IMR-90 (cell line): ENCODE results near the gene KCTD16. TPM values are rescaled to one million over a fixed set of nuclear protein-coding genes. Genes with fewer than 3 reads are reported as not detected.

Experiments
- ATAC-seq: fragments of 200-7000 bp; cut with Tn5 transposase; 2 replicates; pipeline ENCODE4 v1.9.1; 2020; ENCODE audit warnings: low read depth, mild to moderate bottlenecking, moderate library complexity
- BruUV-seq: library from RNA; stranded (reverse); fragments of 400-500 nt; replicated peaks from 2 replicates; lab custom pipeline; 2021; lab: Mats Ljungman, UMichigan
- CTCF ChIA-PET: fragments of 300-600 bp; formaldehyde crosslinking; extraction: SDS; loops from one replicate; lab custom pipeline; 2021; ENCODE audit warnings: antibody characterized with exemption; lab: Yijun Ruan, JAX
- POLR2A ChIA-PET: fragments of 300-600 bp; sonication (Branson Sonifier 250); formaldehyde crosslinking; loops from one replicate; lab custom pipeline; 2022; ENCODE audit warnings: antibody characterized with exemption; ENCODE audit not compliant: unreplicated experiment; lab: Charles Lee
- DNase-seq: peaks from one replicate; pipeline ENCODE4 v3.0.0; 2013
- H2AFZ ChIP-seq: replicated peaks from 2 replicates; pipeline ENCODE3; 2013; ENCODE audit warnings: low read length, mild to moderate bottlenecking; ENCODE audit not compliant: poor library complexity
- H2AK5ac ChIP-seq: 2 replicates; pipeline ENCODE4 v1.6.1; 2013; ENCODE audit warnings: low read depth, low read length, inconsistent platforms
- H2AK9ac ChIP-seq: replicated peaks from 2 replicates; pipeline ENCODE3; 2013; ENCODE audit warnings: mild to moderate bottlenecking, low read depth, low read length, moderate library complexity; ENCODE audit not compliant: poor library complexity
- H2BK120ac ChIP-seq: 2 replicates; pipeline ENCODE4 v1.6.1; 2013; ENCODE audit warnings: low read depth, low read length, inconsistent platforms
- H2BK15ac ChIP-seq: 3 replicates; pipeline ENCODE4 v1.6.1; 2013; ENCODE audit warnings: low read depth, low read length, inconsistent platforms
- H2BK20ac ChIP-seq: 2 replicates; pipeline ENCODE4 v1.6.1; 2013; ENCODE audit warnings: low read depth, mild to moderate bottlenecking, inconsistent platforms, low read length, moderate library complexity
- H2BK5ac ChIP-seq: 2 replicates; pipeline ENCODE4 v1.6.1; 2013; ENCODE audit warnings: mild to moderate bottlenecking, low read depth, low read length, inconsistent platforms; ENCODE audit not compliant: poor library complexity, severe bottlenecking
- H3K14ac ChIP-seq: replicated peaks from 2 replicates; pipeline ENCODE4 v1.6.1; 2013; ENCODE audit warnings: low read depth, low read length, inconsistent platforms
- H3K18ac ChIP-seq: 2 replicates; pipeline ENCODE4 v1.6.1; 2013; ENCODE audit warnings: low read depth, low read length, control low read depth
- H3K23ac ChIP-seq: 2 replicates; pipeline ENCODE4 v1.6.1; 2013; ENCODE audit warnings: low read depth, low read length, inconsistent platforms
- H3K27ac ChIP-seq: 2 replicates; pipeline ENCODE4 v1.5.1; 2013; ENCODE audit warnings: mild to moderate bottlenecking, control low read depth, low read length; ENCODE audit not compliant: insufficient read depth
- H3K27me3 ChIP-seq: 2 replicates; pipeline ENCODE4 v1.6.1; 2013; ENCODE audit warnings: low read length; ENCODE audit not compliant: control insufficient read depth, insufficient read depth
- H3K36me3 ChIP-seq: 2 replicates; pipeline ENCODE4 v1.6.1; 2013; ENCODE audit warnings: low read length, mixed read lengths; ENCODE audit not compliant: control insufficient read depth, insufficient read depth
- H3K4ac ChIP-seq: 2 replicates; pipeline ENCODE4 v1.6.1; 2013; ENCODE audit warnings: low read depth, low read length, inconsistent platforms
- H3K4me1 ChIP-seq: 2 replicates; pipeline ENCODE4 v1.6.1; 2013; ENCODE audit warnings: low read length, mixed read lengths; ENCODE audit not compliant: control insufficient read depth, insufficient read depth
- H3K4me2 ChIP-seq: 2 replicates; pipeline ENCODE4 v1.6.1; 2013; ENCODE audit warnings: low read depth, mild to moderate bottlenecking, control low read depth, low read length, moderate library complexity
- H3K4me3 ChIP-seq: 2 replicates; pipeline ENCODE4 v1.5.1; 2013; ENCODE audit warnings: low read depth, mild to moderate bottlenecking, control low read depth, low read length, moderate library complexity; ENCODE audit not compliant: insufficient read depth
- H3K56ac ChIP-seq: 2 replicates; pipeline ENCODE4 v1.6.1; 2013; ENCODE audit warnings: low read length, inconsistent platforms; ENCODE audit not compliant: insufficient read depth; ENCODE audit errors: extremely low read depth
- H3K79me1 ChIP-seq, 2 experiments: 2 replicates each; pipeline ENCODE4 v1.6.1; 2013; ENCODE audit warnings: low read length in 2 of 2, inconsistent platforms in 1 of 2, low read depth in 1 of 2
- H3K9ac ChIP-seq: 2 replicates; pipeline ENCODE4 v1.6.1; 2013; ENCODE audit warnings: low read depth, low read length, control low read depth
- H3K9me1 ChIP-seq: 2 replicates; pipeline ENCODE4 v1.6.1; 2013; ENCODE audit warnings: low read length, inconsistent platforms; ENCODE audit not compliant: insufficient read depth
- H3K9me3 ChIP-seq: 2 replicates; pipeline ENCODE4 v1.6.1; 2013; ENCODE audit warnings: low read length; ENCODE audit not compliant: control insufficient read depth, insufficient read depth
- H4K20me1 ChIP-seq: 2 replicates; pipeline ENCODE4 v1.6.1; 2013; ENCODE audit warnings: low read length, inconsistent platforms; ENCODE audit not compliant: insufficient read depth
- H4K5ac ChIP-seq: 2 replicates; pipeline ENCODE4 v1.6.1; 2013; ENCODE audit warnings: mild to moderate bottlenecking, low read depth, low read length, control low read depth
- H4K8ac ChIP-seq, 2 experiments: 2 replicates each; pipeline ENCODE4 v1.6.1; 2013; ENCODE audit warnings: low read depth in 2 of 2, low read length in 2 of 2, control low read depth in 1 of 2, inconsistent platforms in 1 of 2
- H4K91ac ChIP-seq: 2 replicates; pipeline ENCODE4 v1.6.1; 2013; ENCODE audit warnings: low read depth, low read length, inconsistent platforms; ENCODE audit not compliant: insufficient read depth
- BHLHE40 ChIP-seq: fragments of 150-350 bp; IDR thresholded peaks from 2 replicates; pipeline ENCODE4 v1.6.1; 2016; ENCODE audit warnings: mild to moderate bottlenecking, low read depth, low read length
- MAZ ChIP-seq: IDR thresholded peaks from 2 replicates; pipeline ENCODE4 v1.6.1; 2012; ENCODE audit warnings: low read depth, mild to moderate bottlenecking, low read length, improper control_type of control experiment, moderate library complexity, borderline replicate concordance
- POLR2A ChIP-seq: IDR thresholded peaks from 2 replicates; pipeline ENCODE4 v1.6.1; 2012; ENCODE audit warnings: mild to moderate bottlenecking, low read depth, low read length
- SMC3 ChIP-seq: fragments of 150-350 bp; IDR thresholded peaks from 2 replicates; pipeline ENCODE4 v1.6.1; 2016; ENCODE audit warnings: low read depth, mild to moderate bottlenecking, antibody characterized with exemption, low read length, moderate library complexity
- USF2 ChIP-seq: fragments of 150-350 bp; IDR thresholded peaks from 2 replicates; pipeline ENCODE4 v1.6.1; 2017; ENCODE audit warnings: mild to moderate bottlenecking, antibody characterized with exemption, low read length, low read depth
- WGBS, 2 experiments: methylation state at CpG; one replicate each; pipeline versions ENCODE4 v1.1.5 to v1.1.7; 2013; ENCODE audit warnings: missing lambda C conversion rate in 2 of 2; ENCODE audit not compliant: insufficient read length in 1 of 2; ENCODE audit errors: extremely low coverage in 2 of 2; 5-methylcytosine and 5-hydroxymethylcytosine counted together
- dilution Hi-C: fragments of 300-500 bp; cut with HindIII; formaldehyde crosslinking; loops from one replicate; pipeline ENCODE4 v1.14.3; 2018; ENCODE audit warnings: low sequenced_read_pairs; ENCODE audit not compliant: unreplicated experiment
- in situ Hi-C: fragments of 300-500 bp; cut with MboI; formaldehyde crosslinking; loops from 3 replicates; pipeline ENCODE4 v1.14.3; 2019; ENCODE audit warnings: low sequenced_read_pairs, inconsistent platforms, mixed read lengths
- intact Hi-C: fragments of 100-400 bp; cut with micrococcal nuclease; formaldehyde crosslinking; loops from 2 replicates; pipeline ENCODE4 v1.10.0; 2022
- polyA plus RNA-seq, 3 experiments: library from polyadenylated mRNA; depleted of rRNA; stranded (reverse); fragments of >200 nt; gene quantifications; 2 replicates each; pipeline ENCODE4 v1.2.3, GENCODE V29; 2012; ENCODE audit warnings: low replicate concordance in 1 of 3
- total RNA-seq: library from RNA; depleted of rRNA; stranded (reverse); fragments of >200 nt; gene quantifications from 2 replicates; pipeline ENCODE4 v1.2.3, GENCODE V29; 2012

KCTD16 gene
- total and polyA plus RNA-seq, 2 of the 4 experiments (the other 2 are of a cell fraction), result 0.43 to 1.1 TPM

GRCh38 chr5:144173766-144174165 lies 3.1 kb downstream of the KCTD16 start:
- H2BK5ac ChIP-seq, result no peak overlapping the region
- POLR2A ChIA-PET, result no interaction called here
- no peak overlapping the region for H3K27ac ChIP-seq
- peaks cover 3 to 15% of the 10 kb centered on the region in 2 experiments; a peak in 2 of 4 replicates for H3K79me1 ChIP-seq
- H3K56ac ChIP-seq, result no peak overlapping the region
- TF ChIP-seq SMC3 (no peak), POLR2A (no peak), USF2 (no peak), BHLHE40 (no peak), MAZ (no peak)
- H2AK5ac ChIP-seq, result no peak overlapping the region
- H3K9me3 ChIP-seq, result no peaks in the 10 kb centered on the region
- no peaks in the 10 kb centered on the region for H3K27me3 ChIP-seq
- no TSS peak for BruUV-seq
- H3K4me1 ChIP-seq, result peaks cover 4% of the 10 kb centered on the region; the same call in 1 of the 2 replicates
- dilution Hi-C loops (no loop called here), intact Hi-C loops (loop anchor here (5.0 kb wide), 1 partner anchor 1251 kb away; no protein-coding TSS in a partner anchor), in situ Hi-C loops (loop anchor here (25.0 kb wide), 1 partner anchor 1261 kb away; no protein-coding TSS in a partner anchor)
- no CpG with 5 or more reads among the region's 3 CpGs for WGBS, 2 experiments
- no peak overlapping the region for H2BK20ac ChIP-seq
- no peaks in the 10 kb centered on the region; the same call in 1 of the 2 replicates for H3K9me1 ChIP-seq
- H2AFZ ChIP-seq, result no peak overlapping the region
- H4K91ac ChIP-seq, result no peak overlapping the region
- no peak overlapping the region for H3K23ac ChIP-seq
- DNase-seq, result no peak
- H3K36me3 ChIP-seq, result no peaks in the 10 kb centered on the region
- no peak overlapping the region for H2BK120ac ChIP-seq
- H3K18ac ChIP-seq, result no peak overlapping the region
- no peak overlapping the region for H3K4me2 ChIP-seq
- CTCF ChIA-PET, result interaction anchor here (0.6 kb wide), 1 partner anchor 1431 kb away, joined by 3 read pairs; no protein-coding TSS in a partner anchor
- no peak overlapping the region for H4K5ac ChIP-seq
- H3K9ac ChIP-seq, result no peak overlapping the region
- ATAC-seq, result no peak
- H3K4ac ChIP-seq, result no peak overlapping the region
- no peak overlapping the region for H3K4me3 ChIP-seq
- no peak overlapping the region for H2AK9ac ChIP-seq
- no peak overlapping the region for H3K14ac ChIP-seq
- H4K8ac ChIP-seq, result no peak overlapping the region
- no peak overlapping the region for H2BK15ac ChIP-seq
- H4K20me1 ChIP-seq, result no peaks in the 10 kb centered on the region
